Lower leg skin (tissue), 3 donors: ENCODE results near the gene CTBP1.

Experiments used
- POLR2A ChIP-seq, 2 donors: fragments of 450-650 bp; IDR thresholded peaks; one replicate each; pipeline ENCODE4 v1.6.1; 2016 to 2017; ENCODE audit warnings: antibody characterized with exemption in 2 of 2, mild to moderate bottlenecking in 1 of 2, moderate library complexity in 1 of 2
- TF ChIP-seq, protein P1 (sequence below), 3 donors: fragments of 450-650 bp; IDR thresholded peaks; one replicate each; pipeline ENCODE4 v1.5.1; 2016; ENCODE audit warnings: antibody characterized with exemption in 3 of 3, mild to moderate bottlenecking in 3 of 3, moderate library complexity in 2 of 3

DNA sequence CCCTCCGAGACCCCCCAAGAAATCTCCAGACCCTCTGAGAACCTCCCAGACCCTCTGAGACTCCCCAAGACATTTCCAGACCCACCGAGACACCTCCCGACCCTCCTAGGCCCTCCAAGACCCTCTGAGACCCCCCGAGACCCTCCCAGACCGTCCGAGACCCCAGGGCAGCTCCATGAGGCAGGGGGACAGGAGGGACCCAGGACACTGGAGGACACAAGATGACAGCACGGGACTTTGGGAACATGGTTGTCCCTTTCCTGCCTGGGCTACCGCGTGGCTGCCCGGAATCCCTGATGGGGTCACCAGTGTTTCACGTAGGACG is 10.3 kb downstream of the CTBP1 start:
- TF ChIP-seq, protein P1, sequence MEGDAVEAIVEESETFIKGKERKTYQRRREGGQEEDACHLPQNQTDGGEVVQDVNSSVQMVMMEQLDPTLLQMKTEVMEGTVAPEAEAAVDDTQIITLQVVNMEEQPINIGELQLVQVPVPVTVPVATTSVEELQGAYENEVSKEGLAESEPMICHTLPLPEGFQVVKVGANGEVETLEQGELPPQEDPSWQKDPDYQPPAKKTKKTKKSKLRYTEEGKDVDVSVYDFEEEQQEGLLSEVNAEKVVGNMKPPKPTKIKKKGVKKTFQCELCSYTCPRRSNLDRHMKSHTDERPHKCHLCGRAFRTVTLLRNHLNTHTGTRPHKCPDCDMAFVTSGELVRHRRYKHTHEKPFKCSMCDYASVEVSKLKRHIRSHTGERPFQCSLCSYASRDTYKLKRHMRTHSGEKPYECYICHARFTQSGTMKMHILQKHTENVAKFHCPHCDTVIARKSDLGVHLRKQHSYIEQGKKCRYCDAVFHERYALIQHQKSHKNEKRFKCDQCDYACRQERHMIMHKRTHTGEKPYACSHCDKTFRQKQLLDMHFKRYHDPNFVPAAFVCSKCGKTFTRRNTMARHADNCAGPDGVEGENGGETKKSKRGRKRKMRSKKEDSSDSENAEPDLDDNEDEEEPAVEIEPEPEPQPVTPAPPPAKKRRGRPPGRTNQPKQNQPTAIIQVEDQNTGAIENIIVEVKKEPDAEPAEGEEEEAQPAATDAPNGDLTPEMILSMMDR (IDR thresholded peaks at IDR 0.05) = no peak
- TF ChIP-seq POLR2A (IDR thresholded peaks at IDR 0.05) = no peak
